HG02981 (cell line): ENCODE measurements around the gene LMO1.

ENCODE experiments used
- ATAC-seq: cut with Tn5 transposase; IDR thresholded peaks from one replicate; pipeline ENCODE4 v1.9.1; 2021; ENCODE audit warnings: mild to moderate bottlenecking, moderate library complexity; ENCODE audit not compliant: unreplicated experiment

The LMO1 gene

DNA sequence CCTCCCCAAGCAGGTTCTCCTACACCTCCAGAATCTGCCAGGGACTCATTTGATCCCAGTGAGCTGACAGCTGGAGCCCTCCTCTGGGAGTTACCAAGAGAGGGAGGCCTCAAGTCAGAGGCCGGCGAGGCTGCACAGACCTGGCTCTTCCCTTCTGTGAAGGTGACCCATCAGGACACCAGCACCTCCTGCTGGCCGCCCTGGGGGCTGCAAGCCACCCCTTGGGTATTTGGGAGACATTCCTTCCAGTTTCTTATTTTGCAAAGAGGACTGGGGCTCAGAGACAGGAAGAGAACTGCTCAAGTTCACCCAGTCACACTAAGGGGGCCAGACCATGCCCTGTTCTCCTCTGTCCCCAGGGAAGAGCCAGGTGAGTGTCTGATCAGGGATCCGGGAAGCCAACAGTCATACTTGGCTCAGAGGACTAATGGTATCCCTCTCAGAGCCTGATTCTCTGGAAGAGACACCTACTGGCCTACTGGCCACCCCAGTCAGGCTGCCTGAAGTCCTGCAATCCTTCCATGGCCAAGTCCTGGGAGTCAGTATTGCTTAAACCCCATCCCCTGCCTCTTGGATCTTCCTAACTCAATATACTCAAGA lies 54.4 kb downstream of the LMO1 start:
- no peak for ATAC-seq

DNA sequence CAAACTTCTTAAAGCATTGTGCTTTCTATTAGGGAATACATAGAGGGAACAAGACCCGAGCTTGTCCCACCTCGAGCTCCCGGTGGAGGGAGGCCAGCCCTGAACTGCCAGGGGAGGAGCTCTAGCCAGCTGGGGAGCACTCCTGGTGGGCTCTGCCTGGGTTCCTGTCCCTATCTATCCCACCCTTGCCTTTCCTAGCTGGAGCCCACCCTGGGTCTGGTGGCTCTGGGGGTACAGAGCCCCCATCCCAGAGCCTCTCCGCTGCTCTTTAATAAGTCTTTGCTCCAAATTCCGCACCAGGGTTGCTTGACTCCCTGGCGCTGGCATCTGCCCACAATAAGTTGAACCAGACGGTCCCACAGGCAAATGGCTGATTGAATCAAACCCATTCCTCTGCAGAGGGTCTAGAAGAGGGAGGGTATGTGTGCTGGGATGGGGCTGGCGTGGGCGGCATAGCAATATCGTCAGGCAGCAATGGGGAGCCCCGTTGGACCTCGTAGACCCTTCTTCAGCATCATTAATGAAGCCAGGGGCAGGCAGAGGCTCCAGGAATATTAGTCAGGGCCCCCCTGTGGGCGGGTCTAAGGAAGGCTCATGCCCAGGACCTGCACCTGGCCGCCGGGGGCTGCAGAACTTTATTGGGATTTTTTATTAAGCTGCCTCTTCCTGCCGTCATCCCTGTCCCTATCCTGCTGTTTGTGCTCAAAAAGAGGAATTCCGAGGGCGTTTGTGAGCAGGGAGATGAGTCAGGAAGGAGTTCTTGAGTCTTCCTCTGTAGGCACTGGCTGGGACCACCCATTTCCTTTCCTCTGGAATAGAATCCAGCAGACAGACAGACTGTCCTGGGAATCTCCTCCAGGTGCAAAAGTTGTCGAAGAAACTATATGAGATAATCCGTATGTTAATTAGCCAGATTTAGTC lies 56.3 kb downstream of the LMO1 start:
- ATAC-seq = no peak

DNA sequence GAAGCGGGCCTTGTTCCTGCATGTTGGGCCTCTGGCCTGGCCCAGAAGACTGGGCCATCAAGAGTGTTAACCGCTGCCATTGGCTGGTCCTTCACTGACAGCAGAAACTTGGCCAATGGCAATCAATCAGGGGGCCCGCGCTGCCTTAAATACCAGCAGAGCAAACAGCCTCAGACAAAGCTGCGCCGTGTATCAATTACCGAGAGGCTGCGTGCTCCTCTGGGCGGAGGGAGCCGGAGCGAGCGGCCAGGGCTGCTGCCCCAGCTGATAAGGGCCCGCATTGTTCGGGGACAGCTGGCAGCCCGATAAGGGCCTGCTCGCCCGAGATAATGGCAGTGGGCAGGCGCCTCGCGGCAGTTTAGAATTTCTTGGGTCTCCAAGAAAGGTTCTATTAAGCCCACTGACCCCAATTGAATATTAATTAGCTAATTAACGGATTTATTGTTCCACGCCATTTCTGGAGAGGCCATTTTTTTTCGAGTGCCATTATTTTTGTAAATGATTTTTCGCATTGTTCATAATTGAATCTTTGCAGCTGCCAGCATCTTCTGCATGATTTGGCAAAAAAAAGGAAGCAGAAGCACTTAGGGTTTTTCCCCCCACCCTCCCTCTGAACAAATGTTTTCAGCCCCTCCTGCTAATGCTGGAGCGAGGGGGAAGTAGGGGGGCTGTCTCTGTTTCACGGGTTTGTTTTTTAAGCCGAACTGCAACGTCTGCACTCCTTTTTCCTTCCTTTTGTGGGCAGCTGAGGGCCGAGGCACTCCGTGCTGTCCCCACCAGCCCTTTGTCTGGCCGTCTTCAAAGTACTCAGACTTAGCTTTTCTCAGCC lies 57.2 kb downstream of the LMO1 start:
- ATAC-seq = no peak

DNA sequence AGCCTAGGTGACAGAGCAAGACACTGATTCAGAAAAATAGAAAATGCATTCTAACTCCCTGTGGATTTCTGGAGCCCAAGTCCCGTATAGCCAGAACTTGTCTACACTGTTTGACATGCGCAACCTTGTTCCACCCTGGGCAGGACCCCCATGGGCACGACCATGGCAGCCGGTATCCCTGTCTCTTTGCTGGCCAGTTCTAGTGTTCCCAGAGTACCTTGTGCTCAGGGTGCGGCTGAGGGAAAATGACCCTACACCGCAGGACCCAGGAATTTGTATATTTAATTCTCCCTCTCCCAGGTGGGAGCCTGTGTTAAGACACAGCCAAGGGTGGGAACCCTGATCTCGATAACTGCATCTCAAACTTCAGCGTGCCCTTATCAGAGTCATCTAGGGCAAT lies 58.1 kb downstream of the LMO1 start:
- no peak for ATAC-seq

DNA sequence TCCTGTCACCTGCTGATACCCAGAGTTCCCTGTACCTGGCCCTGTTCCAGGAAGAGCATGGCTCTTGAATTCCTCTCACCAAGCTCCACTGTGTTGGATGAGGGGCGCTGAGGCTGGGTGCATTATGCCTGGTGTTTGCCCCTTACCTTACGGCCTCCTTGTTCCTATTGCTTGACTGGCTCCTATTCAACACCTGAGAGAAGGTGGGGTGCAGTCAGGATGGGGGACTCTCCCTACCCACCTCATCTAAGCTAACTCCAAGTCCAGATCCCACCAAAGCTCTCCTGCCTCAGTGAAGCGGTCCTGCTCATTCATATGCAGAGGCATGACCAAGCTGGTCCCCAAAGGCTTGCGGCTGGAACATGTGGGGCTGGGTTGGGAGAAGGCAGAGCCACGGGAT lies 59.1 kb downstream of the LMO1 start:
- no peak for ATAC-seq

GRCh38 chr11:8204025-8204424 lies 59.7 kb downstream of the LMO1 start:
- ATAC-seq = no peak

DNA sequence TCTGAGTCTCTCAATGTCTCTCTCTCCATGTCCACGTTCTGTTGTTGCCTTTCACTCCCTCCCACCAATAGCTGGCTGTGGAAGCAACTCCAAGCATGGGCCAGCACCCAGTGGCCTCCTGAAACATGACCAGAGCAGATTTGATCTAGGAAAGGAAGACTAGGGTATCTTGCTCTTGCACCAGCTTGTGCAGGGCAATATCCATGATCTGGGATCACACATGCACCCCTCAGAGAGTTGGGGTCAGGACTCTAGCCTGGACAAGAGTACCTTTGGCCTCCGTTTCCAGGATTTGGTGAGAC lies 60.3 kb downstream of the LMO1 start:
- no peak for ATAC-seq

DNA sequence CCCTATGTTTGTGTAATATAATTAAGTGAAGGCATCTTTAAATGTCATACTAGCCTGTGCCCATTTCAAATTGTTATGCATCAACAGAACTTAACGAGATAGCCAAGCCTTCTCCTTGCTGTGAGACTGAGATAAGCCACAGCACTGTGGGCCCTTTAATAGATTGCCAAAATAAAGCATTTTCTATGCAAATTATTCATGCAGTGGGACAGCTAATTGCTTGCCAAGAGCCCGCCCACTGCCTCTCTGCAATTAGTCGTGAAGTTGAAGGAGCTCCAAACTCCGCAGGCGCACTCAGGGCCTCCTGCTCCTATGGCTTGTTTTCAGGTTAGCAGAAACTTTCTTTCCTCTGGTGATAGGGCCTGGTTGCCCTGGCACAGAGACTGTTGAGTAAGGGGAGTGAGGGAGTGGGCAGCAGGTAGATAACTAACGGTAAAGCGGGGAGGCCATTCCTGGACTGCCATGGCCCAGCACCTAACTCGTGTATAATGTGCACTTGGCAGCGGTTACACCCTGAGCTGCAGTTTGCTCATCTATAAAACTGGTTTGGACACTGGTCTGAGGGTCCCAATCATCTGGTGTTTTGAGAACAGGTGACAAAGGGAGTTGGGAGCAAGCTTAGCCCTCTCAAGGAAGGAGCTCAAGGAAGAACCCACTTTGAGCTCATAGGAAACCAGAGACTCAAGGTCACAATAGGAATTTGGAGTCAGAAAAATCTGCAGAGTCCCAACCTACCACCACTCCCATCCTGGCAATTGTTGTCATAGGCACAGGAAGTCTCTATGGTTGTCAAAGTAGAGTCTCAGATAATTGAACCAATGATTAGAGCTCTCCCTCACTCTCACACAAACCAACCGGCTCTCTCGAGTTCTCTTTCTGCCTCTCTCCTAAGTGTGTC lies 60.9 kb downstream of the LMO1 start:
- no peak for ATAC-seq

DNA sequence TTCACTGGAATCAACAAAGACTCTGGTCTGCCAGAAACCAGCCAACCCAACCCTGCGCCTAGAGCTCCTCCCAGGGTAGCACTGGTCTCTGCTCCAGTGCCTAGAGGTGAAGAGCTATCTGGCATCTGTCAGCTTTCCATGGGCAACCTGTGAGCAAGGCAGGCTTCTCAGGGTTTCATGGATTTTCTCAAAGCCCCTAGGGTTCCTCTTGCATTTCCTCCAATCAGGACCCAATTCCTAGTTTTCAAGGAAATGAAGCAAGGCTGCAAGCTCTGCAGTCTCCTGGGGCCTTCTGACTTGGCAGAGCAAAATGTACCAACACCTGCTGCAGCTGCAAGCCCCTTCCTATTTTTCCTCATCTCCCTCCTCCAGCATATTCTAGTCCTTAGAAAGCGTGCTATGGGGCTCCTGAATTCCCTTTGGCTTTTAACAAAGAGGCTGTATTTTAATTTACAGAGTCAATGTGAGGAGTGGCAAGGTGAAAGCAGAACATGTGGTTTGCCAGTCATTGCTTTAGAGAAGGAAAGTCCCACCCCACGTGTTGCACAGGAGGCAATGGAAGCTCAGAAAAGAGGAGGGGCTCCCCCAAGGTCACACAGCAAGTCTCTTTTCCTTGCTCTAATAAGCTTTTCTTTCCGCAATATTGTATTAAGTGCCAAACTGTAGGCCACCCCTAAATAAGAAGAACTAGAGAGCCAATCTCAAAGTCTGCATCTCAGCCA lies 61.9 kb downstream of the LMO1 start:
- peak; percentile 84 for ATAC-seq

DNA sequence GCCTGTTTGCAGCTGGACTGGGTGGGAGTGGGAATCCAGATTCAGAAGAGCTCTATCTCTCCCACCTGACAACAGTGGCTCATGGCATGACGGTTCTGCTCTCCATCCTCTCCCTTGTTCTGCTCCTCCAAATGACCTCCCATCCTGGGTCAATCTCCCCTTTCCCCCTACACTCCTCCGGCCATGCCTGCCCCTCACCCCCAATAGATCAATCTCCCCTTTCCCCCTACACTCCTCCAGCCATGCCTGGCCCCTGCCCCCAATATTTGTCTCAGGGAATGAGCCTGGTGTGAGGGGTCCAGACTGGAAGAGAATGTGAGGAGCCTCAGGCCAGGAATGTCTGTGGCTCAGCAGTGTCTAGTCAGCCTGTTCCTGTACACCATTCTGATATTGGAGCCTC lies 64.0 kb downstream of the LMO1 start:
- ATAC-seq = no peak

DNA sequence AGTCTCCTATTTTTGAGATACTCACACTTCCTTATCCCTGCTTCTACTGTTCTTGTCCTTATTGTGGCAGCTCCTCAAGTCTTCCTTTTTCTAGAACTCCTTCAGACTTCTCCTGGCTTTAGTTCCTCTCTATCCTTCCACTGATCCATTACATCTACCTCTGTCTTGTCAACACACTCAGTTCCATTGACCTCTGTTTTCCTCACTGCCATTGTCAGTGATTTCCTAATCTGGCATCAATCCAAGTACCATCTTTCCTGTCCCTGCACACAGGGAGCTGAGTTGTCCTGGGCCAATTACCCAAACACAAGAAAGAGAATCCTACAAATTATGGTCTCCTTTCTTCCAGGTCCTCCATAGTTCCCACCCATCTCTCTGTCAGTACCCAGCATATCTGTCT lies 66.9 kb downstream of the LMO1 start:
- ATAC-seq = no peak

DNA sequence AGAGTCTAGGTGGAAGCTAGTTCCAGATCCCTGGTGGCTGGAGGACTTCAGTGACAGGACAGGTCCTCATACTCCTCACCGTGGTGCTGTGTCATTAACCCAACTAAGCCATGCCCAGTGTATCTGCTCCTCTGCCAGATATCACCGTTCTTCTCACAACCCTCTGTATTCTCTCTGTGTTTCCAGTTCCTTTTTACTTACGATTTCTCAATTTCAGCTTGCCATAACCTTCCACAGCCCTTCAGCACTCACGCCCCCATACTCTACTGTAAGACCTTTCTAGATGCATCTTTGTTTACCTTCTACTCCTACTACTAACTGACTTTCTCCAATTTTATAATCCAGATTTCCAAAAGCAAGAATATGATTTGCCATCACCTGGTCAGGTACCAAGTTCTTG lies 68.7 kb downstream of the LMO1 start:
- ATAC-seq = no peak

GRCh38 chr11:8192896-8193209 lies 70.8 kb downstream of the LMO1 start:
- ATAC-seq = no peak

GRCh38 chr11:8192016-8192895 lies 71.4 kb downstream of the LMO1 start:
- peak; percentile 54 for ATAC-seq

- no peak for ATAC-seq
Measured at GRCh38 chr11:8190431-8190830, 73.2 kb downstream of the LMO1 start.

DNA sequence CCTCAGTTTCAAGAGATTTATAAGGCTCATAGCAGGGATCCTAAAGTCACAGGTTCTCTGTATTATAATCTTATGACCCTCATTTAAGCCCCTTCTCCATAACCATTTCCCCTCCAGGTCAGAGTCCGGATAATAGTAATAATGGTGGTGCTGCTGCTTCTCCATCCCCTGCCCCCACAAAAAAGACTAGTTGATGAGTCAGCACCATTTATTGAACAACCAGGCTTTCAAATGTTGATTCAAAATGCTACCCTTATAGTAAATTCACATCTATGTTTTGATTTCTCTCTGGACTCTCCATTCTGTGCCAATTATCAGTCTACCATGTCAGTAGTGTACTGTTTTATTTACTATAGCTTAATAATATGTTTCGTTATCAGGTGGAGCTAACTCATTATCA lies 77.2 kb downstream of the LMO1 start:
- no peak for ATAC-seq

- ATAC-seq = no peak
Measured at GRCh38 chr11:8183111-8183510, 80.6 kb downstream of the LMO1 start.

DNA sequence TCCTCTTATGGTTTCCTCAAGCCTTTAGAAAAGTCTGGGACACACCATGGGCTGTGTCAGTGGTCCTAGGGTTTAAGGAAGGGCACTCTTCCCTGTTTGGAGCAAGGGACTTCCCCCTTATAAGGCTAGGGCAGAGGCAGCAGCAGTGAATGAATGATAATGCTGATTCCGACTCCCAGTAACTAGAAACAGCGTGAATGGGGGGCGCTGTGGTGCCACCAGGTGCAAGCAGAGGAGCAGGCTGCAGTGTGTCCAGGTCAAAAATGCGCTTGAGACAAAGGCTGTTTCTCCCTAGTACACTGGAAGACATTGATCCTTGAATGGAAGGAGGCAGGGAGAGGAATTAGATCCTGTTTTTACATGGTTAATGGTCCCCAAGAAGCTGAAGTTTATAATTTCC lies 83.2 kb downstream of the LMO1 start:
- no peak for ATAC-seq

- ATAC-seq = no peak
Measured at GRCh38 chr11:8178297-8178696, 85.4 kb downstream of the LMO1 start.
